ENCODE measurements around the gene TP73. TPM values are rescaled to one million over a fixed set of nuclear protein-coding genes. Genes with fewer than 3 reads are reported as not detected.
A peak's percentile ranks its signal among the peaks of the same experiment; 100 is the strongest.

TP73 gene
- total RNA-seq, 4 donors from 2014 or later, result 4.9 to 8.8 (median 7.0) TPM

- 38 to 53% methylated on average over 6 to 15 of the region's 32 CpGs for WGBS, 2 donors
- Histone ChIP-seq H3K27ac (peak overlapping the region in 3 of 4 donors; percentile 9 to 67 (median 58)), H3K4me1 (peaks cover 26 to 53% (median 29%) of the 10 kb centered on the region in 3 donors), H3K9me3 (no peaks in the 10 kb centered on the region), H3K36me3 (no peaks in the 10 kb centered on the region), H3K27me3 (peaks cover 0 to 46% (median 0%) of the 10 kb centered on the region in 4 donors), H3K4me3 (peak overlapping the region; percentile 48 to 96 (median 59))
- intact Hi-C loops (cut with DNase I), result no loop called here
- no peak for DNase-seq
- TF ChIP-seq POLR2A (IDR thresholded peaks at IDR 0.05) (no peak), CTCF (IDR thresholded peaks at IDR 0.05) (no peak)
Observed at GRCh38 chr1:3771108-3772026, 119.1 kb downstream of the TP73 start.

- peaks cover 33 to 61% (median 37%) of the 10 kb centered on the region in 3 donors for H3K4me1 ChIP-seq
- no CpG with 5 or more reads among the region's 61 CpGs for WGBS, 2 donors
- H3K36me3 ChIP-seq, result no peaks in the 10 kb centered on the region
- peak overlapping the region; percentile 48 to 96 (median 59) for H3K4me3 ChIP-seq
- peak overlapping the region; percentile 9 to 90 (median 51) for H3K27ac ChIP-seq
- intact Hi-C loops (cut with DNase I), result no loop called here
- peaks cover 0 to 38% (median 0%) of the 10 kb centered on the region in 4 donors for H3K27me3 ChIP-seq
- H3K9me3 ChIP-seq, result no peaks in the 10 kb centered on the region
- no peak for TF ChIP-seq CTCF (IDR thresholded peaks at IDR 0.05)
- peak in 1 of 4 donors; percentile 51 for TF ChIP-seq POLR2A (IDR thresholded peaks at IDR 0.05)
- DNase-seq, result peak; percentile 54
Observed at GRCh38 chr1:3772027-3772714, 119.9 kb downstream of the TP73 start.

- H3K27ac ChIP-seq, result peak within 1 kb of the TSS; percentile 28 to 90 (median 73)
- H3K4me3 ChIP-seq, result peak within 1 kb of the TSS; percentile 48 to 96 (median 59)
- H3K9me3 ChIP-seq, result no peaks in the 10 kb centered on the region
- no peak for DNase-seq
- H3K27me3 ChIP-seq, result peaks cover 0 to 36% (median 0%) of the 10 kb centered on the region in 4 donors
- WGBS, 2 donors, result 40% methylated on average over 1 of the region's 55 CpGs; no CpG with 5 or more reads in 1 of the 2 donors
- H3K4me1 ChIP-seq, result peaks cover 35 to 69% (median 39%) of the 10 kb centered on the region in 3 donors
- intact Hi-C loops (cut with DNase I), result no loop called here
- TF ChIP-seq POLR2A (IDR thresholded peaks at IDR 0.05) (no peak), CTCF (IDR thresholded peaks at IDR 0.05) (no peak)
- H3K36me3 ChIP-seq, result no peaks in the 10 kb centered on the region
Observed at GRCh38 chr1:3772715-3773571, 120.6 kb downstream of the TP73 start, which contains the start of gene SMIM1. TSS of gene SMIM1 (plus strand) at chr1:3772749. CDS start at chr1:3775374, 2,625 bp downstream.

GRCh38 chr1:3773572-3774275 lies 121.4 kb downstream of the TP73 start:
- no peak for DNase-seq
- peak overlapping the region in 2 of 4 donors; percentile 74 to 90 for H3K27ac ChIP-seq
- WGBS, 2 donors, result 60% methylated on average over 1 of the region's 16 CpGs; no CpG with 5 or more reads in 1 of the 2 donors
- peaks cover 0 to 7% (median 0%) of the 10 kb centered on the region in 3 donors for H3K36me3 ChIP-seq
- H3K9me3 ChIP-seq, result no peaks in the 10 kb centered on the region
- peak overlapping the region in 3 of 4 donors; percentile 48 to 96 (median 62) for H3K4me3 ChIP-seq
- peaks cover 0 to 36% (median 0%) of the 10 kb centered on the region in 4 donors for H3K27me3 ChIP-seq
- intact Hi-C loops (cut with DNase I), result no loop called here
- H3K4me1 ChIP-seq, result peaks cover 35 to 70% (median 39%) of the 10 kb centered on the region in 3 donors
- TF ChIP-seq CTCF (IDR thresholded peaks at IDR 0.05) (no peak), POLR2A (IDR thresholded peaks at IDR 0.05) (no peak)
